SK-N-MC (cell line): ENCODE results near the gene MGMT.

Source experiments
- EZH2 ChIP-seq: fragments of 200-600 bp; sonication (generic); IDR thresholded peaks from one replicate; pipeline ENCODE4 v1.6.1; 2017; ENCODE audit warnings: antibody characterized with exemption
- FOXP2 ChIP-seq: optimal IDR thresholded peaks from 2 replicates; pipeline ENCODE3; 2011; ENCODE audit warnings: mild to moderate bottlenecking, moderate library complexity; ENCODE audit not compliant: insufficient read depth; ENCODE audit errors: extremely low read length, control extremely low read depth
- POLR2AphosphoS5 ChIP-seq: IDR thresholded peaks from 2 replicates; pipeline ENCODE4 v1.6.1; 2012; ENCODE audit warnings: mild to moderate bottlenecking, low read depth, low read length, borderline replicate concordance

- TF ChIP-seq EZH2 (no peak), POLR2AphosphoS5 (no peak), FOXP2 (no peak)
Observed at GRCh38 chr10:129417870-129418269, 49.2 kb upstream of the MGMT start.
